GM12875 (cell line): ENCODE data around the gene TMOD1.
"Not testable (repeated sequence)": the region's sequence is repeated elsewhere in the genome, so short reads cannot be mapped to it uniquely, and the experiment has no call there.

Experiments used
- H3K4me3 ChIP-seq: one replicate; pipeline ENCODE4 v1.5.1; 2011; ENCODE audit warnings: low read depth, low read length, control low read depth
- TF ChIP-seq, protein P1 (sequence below): IDR thresholded peaks from 2 replicates; pipeline ENCODE4 v1.5.1; 2011; ENCODE audit warnings: low read depth, mild to moderate bottlenecking, control low read depth, inconsistent platforms, low read length, moderate library complexity, borderline replicate concordance; ENCODE audit not compliant: insufficient read depth

TMOD1 gene

DNA sequence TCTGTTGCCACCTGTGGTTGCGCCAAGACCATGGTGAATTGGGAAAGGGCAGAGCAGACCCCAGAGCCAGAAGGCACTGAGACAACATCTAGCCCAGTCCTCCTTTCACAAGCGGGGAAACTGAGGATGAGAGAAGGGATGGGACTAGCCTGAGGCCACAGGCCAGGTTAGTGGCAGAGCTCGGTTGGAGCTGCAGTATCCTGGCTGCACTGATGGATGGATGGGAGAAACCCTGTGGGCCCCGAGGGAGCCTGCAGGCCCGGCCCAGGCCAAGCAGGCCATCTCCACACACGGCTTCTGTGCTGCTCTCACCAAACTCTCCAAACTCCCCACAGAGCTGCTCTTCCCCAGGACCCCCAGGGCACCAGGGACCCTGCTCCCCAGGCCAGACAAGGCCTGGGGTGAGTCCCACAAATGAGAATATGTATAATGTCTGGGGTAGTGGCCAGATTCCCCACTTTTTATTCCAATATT, 71.5 kb downstream of the TMOD1 start:
- no peak overlapping the region for H3K4me3 ChIP-seq

GRCh38 chr9:97573482-97574073, 72.1 kb downstream of the TMOD1 start:
- H3K4me3 ChIP-seq, result no peak overlapping the region
- TF ChIP-seq, protein P1, sequence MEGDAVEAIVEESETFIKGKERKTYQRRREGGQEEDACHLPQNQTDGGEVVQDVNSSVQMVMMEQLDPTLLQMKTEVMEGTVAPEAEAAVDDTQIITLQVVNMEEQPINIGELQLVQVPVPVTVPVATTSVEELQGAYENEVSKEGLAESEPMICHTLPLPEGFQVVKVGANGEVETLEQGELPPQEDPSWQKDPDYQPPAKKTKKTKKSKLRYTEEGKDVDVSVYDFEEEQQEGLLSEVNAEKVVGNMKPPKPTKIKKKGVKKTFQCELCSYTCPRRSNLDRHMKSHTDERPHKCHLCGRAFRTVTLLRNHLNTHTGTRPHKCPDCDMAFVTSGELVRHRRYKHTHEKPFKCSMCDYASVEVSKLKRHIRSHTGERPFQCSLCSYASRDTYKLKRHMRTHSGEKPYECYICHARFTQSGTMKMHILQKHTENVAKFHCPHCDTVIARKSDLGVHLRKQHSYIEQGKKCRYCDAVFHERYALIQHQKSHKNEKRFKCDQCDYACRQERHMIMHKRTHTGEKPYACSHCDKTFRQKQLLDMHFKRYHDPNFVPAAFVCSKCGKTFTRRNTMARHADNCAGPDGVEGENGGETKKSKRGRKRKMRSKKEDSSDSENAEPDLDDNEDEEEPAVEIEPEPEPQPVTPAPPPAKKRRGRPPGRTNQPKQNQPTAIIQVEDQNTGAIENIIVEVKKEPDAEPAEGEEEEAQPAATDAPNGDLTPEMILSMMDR, result no peak

More for the DNA sequence above, 71.5 kb downstream of the TMOD1 start:
- TF ChIP-seq, protein P1, result no peak

GRCh38 chr9:97574101-97574571, 72.7 kb downstream of the TMOD1 start:
- not testable (repeated sequence) for H3K4me3 ChIP-seq

DNA sequence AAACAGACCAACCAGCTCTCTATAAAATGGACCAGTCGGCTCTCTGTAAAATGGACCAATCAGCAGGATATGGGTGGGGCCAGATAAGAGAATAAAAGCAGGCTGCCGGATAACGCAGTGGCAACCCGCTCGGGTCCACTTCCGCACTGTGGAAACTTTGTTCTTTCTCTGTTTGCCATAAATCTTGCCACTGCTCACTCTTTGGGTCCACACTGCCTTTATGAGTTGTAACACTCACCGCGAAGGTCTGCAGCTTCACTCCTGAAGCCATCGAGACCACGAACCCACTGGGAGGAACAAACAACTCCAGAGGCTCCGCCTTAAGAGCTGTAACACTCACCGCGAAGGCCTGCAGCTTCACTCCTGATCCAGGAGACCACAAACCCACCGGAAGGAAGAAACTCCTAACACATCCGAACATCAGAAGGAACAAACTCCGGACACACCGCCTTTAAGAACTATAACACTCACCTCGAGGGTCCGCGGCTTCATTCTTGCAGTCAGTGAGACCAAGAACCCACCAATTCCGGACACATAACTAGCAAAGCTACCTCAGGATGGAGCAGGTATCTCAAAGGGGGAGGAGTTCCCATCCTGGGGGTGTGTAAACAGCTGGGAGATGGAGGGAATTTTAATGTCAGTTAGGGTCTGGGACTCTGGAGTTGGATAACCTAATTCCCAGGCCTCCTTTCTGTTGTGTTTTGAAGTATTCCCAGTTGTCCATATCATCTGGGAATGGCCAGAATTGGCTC, 73.6 kb downstream of the TMOD1 start:
- H3K4me3 ChIP-seq, result peak overlapping the region; percentile 10

DNA sequence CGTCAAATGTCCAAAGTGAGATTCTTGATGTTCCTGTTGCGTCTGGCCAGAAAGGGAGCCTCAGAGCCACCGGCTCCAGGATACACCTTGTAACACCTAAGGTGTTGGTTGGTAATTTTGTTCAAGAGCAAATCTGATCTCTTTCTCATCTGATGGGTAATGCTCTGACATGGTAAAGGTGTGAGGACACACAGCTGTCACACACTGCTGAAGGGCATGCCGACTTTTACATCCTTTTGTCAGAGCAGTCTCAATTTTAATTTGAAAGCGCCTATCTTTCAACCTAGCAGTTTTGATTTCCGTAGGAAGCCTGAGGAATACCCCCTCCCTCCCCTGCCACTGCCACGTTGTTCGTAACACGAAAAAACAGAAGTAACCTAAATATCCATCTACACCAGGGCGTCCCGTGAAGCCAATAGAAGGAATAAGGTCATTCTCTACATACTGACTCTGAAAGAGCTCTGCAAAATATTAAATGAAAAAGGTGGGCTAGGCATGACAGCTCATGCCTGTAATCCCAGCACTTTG, 74.3 kb downstream of the TMOD1 start:
- H3K4me3 ChIP-seq, result no peak overlapping the region
- TF ChIP-seq, protein P1, result no peak

DNA sequence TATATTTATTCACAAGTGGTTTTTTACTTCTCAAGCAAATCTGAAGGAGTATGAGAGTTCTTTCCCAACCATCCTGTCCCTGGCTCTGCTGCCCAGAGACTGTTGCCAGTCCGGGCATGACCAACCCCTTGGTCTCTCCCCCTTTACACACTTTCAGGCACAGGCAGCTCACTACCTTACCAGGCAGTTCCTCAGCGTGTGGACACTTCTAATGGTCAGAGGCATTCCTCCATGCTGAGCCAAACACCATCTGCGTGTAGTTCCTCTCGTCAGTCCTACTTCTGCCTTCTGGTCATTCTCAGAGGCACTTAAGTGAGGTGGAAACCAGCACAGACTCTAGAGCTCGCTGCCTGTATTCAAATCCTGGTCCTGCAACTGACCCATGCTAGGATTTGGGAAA, 75.6 kb downstream of the TMOD1 start:
- H3K4me3 ChIP-seq, result no peak overlapping the region
- TF ChIP-seq, protein P1, result no peak

DNA sequence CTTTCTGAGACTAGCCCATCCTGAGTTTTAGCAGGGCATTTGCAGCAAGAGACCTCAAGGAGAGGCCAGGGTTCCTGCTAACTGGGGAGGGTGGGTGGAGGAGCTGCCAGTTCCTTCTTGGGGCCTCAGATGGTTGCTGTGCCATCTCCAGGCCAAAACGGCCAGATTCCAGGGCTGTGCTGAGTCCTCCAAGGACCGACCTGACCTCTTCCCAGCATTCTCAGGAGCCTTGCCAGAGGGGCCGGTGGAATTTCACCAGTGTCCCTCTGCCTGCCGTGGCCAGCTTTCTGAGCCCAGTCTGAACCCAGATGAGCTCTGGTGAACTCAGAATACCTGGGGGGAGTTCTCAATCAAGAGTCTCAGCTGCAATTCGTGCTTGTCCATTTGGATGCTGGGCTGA, 77.4 kb downstream of the TMOD1 start:
- TF ChIP-seq, protein P1, result no peak

DNA sequence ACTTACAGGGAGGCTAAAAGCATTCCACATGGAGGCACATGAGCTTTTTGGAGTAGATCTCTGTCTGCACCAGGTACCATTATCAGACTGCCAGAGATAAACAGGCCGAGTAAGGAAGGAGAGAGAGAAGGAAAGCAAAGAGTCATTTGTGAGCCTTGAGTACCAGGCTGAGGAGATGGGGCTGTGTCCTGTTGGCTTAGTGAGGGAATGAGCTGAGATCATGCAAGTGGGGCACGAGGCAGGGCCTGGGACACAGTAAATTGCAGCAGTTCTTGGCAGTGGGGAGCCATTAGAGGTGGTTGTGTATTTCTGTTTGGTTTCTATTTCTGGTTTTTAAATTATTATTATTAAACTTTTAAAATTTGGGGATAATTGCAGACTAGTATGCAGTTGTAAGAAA, 78.4 kb downstream of the TMOD1 start:
- no peak overlapping the region for H3K4me3 ChIP-seq
- TF ChIP-seq, protein P1, result no peak

More for the DNA sequence above, 77.4 kb downstream of the TMOD1 start:
- no peak overlapping the region for H3K4me3 ChIP-seq

GRCh38 chr9:97581590-97581989, 80.1 kb downstream of the TMOD1 start:
- not testable (repeated sequence) for H3K4me3 ChIP-seq

DNA sequence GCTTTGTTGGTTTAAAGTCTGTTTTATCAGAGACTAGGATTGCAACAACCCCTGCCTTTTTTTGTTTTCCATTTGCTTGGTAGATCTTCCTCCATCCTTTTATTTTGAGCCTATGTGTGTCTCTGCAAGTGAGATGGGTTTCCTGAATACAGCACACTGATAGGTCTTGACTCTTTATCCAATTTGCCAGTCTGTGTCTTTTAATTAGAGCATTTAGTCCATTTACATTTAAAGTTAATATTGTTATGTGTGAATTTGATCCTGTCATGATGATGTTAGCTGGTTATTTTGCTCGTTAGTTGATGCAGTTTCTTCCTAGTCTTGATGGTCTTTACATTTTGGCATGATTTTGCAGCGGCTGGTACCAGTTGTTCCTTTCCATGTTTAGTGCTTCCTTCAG, 83.3 kb downstream of the TMOD1 start:
- not testable (repeated sequence) for H3K4me3 ChIP-seq

GRCh38 chr9:97586909-97587308, 85.4 kb downstream of the TMOD1 start:
- not testable (repeated sequence) for H3K4me3 ChIP-seq
